Endothelial cell of umbilical vein (primary cell): ENCODE measurements around the gene TMEM154.

Experiments
- FOS ChIP-seq: IDR thresholded peaks from 2 replicates; pipeline ENCODE4 v1.6.1; 2011; ENCODE audit warnings: mild to moderate bottlenecking, low read length, moderate library complexity, borderline replicate concordance; ENCODE audit not compliant: insufficient read depth
- POLR2A ChIP-seq: IDR thresholded peaks from 2 replicates; pipeline ENCODE4 v1.6.1; 2012; ENCODE audit warnings: low read depth, mild to moderate bottlenecking, control low read depth, low read length

DNA sequence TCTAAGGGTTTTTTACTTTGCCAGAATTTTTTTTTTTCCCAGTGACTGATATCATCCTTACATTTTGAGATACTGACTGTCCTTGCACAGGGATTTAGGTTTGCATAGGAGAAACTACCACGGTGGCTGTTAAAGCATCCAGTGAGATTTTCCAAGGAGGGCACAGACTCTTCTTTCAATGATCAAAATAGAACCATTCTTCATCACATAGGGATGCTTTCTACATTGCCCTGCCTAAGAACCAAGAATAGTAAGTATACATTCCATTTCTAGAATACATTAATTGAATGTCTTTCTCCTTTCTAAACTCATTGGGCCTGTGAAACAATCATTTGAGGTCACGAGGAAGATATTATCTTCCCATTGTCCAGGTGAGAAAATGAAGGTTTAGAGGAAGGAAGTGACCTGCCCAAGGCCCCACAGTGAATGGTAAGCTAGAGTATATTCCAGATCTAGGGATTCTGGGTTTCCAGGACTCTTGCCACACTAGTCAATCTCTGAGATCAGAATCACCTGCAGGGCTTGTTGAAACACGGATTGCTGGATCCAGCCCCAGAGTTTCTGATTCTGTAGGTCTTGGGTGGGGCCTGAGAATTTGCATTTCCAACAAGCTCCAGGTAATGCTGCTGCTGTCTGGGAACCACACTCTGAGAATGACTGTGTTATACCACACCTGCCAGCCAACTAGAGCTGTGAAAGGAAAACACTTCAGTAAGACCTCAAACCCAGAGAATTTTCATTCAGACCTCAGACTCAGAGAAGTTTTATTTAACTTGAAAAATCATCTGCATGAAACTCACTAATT lies 17.7 kb upstream of the TMEM154 start:
- no peak for TF ChIP-seq POLR2A
- TF ChIP-seq FOS = no peak
